HG03354 (cell line): ENCODE results near the gene INKA1.
"Not testable (repeated sequence)": the region's sequence is repeated elsewhere in the genome, so short reads cannot be mapped to it uniquely, and the experiment has no call there.

ENCODE experiments used
- ATAC-seq: cut with Tn5 transposase; IDR thresholded peaks from one replicate; pipeline ENCODE4 v1.9.1; 2021; ENCODE audit warnings: mild to moderate bottlenecking; ENCODE audit not compliant: unreplicated experiment, poor library complexity, severe bottlenecking

Gene INKA1

DNA sequence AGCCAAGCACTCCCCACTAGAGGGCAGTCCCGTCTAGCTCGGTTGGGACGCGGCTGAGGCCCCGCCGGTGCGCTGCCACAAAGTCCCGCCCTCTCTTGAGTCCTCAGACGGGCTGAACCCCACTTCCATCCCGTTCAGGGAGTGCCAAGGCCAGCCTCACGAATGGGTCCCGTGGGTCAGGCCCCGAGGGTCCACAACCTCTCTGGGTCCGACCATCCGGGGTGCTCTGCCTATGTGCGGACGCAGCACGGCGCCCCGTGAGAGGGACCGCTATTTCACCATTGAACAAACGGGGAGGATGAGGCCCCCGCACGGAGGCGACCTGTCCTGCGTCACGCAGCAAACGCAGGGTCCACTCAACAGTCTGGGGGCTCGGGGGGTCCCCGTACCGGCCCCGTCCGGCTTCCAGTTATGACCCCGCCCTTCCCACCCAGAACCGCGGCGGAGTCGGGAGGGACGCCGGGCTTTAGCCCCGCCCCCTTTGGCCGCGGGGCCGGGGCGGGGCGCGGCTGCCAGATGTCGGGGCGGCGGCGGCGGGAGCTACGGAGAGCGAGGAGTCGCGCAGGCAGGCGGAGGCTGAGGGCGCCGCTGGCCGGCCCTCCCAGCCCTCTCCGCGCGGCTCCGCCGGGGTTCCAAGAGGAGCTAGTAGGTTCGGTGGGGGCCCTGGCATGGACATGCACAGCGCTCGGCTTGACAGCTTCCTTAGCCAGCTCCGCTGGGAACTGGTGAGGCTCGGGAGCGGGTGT is at the start of gene INKA1:
Gene INKA1, plus strand, starts transcription at position 543 of the 746 bp plus-strand sequence. Its CDS starts 132 bp downstream, at position 675.
- ATAC-seq = peak; percentile 61

DNA sequence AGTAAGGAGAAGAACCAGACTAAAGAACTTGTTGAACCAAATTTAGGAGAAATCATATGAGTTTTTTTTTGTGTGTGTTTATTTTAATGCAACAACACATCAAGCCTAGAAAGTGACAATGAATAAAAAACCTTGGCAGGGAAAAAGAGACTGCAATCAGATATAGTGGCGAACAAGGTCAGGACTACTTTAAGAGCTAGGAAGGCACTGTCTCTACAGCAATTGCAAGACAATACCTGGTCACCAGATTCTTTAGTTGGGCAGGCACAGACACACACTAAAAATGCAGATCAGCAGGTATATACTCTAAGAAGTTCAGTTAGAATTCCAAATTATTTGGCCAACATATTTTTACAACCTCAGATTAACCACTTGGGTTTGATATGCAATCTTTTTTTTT is 48.5 kb upstream of the INKA1 start:
- ATAC-seq = no peak

DNA sequence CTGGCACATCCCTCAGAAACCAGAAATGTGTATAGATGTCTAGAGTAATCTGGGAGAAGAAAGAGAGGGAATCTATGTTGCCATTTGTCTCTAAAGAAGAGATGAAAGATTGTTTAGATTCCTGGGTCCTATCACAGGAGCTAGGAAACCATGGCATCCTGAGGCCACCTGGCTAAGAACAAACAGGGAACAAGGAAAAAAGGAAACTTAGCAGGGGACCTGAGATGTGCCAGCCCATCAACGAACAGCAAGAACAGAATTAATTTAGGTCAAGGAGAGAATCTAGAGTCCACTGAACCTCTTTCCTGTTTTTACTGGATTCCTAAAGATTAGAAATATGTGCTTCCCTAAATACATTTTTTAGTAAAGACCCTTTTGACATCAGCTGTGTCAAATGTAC is 47.0 kb upstream of the INKA1 start:
- no peak for ATAC-seq

DNA sequence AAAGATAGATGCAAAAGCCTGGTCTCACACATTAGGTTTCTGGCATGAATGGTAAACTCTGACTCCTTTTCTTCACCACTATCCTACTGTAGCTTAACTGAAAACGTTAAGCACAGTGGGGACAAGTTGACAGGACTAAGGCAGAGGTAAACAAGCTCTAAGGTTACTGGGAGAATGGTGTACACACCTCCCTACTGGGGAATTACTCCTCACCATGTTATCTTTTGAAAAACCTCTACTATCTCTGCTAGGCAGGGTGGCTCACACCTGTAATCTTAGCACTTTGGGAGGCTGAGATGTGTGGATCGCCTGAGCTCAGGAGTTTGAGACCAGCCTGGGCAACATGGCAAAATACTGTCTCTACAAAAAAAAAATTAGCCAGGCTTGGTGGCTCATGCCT is 45.9 kb upstream of the INKA1 start:
- no peak for ATAC-seq

DNA sequence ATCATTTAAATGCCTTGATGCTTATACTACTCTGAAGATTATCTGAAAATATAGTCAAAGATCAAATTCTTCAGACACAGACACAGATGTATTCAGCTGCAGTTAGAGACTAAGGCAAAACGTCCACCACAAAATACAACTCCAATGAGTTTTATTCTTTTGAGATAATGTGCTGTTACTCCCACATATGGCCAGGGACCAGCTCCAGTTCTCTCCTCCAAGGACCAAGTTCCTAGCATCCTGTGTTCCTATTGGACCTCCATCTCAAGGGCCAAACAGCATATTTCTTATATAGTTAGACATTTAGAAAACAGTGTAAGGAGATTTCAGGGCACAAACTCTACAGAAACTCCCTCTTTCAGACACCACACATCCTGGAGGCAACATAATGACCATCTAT is 43.8 kb upstream of the INKA1 start:
- no peak for ATAC-seq

DNA sequence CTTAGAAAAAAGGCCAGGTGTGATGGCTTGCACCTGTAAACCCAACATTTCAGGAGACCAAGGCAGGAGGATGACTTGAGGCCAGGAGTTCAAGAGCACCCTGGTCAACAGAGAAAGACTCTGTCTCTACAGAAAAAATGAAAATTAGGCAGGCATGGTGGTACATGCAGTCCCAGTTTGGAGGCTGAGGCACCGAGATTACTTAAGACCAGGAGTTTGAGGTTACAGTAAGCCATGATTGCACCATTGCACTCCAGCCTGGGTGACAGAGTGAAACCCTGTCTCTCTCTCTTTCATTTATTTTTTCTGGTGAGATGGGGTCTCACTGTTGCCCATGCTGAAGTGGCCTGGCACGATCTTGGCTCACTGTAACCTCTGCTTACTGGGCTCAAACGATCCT is 41.4 kb upstream of the INKA1 start:
- ATAC-seq = no peak

DNA sequence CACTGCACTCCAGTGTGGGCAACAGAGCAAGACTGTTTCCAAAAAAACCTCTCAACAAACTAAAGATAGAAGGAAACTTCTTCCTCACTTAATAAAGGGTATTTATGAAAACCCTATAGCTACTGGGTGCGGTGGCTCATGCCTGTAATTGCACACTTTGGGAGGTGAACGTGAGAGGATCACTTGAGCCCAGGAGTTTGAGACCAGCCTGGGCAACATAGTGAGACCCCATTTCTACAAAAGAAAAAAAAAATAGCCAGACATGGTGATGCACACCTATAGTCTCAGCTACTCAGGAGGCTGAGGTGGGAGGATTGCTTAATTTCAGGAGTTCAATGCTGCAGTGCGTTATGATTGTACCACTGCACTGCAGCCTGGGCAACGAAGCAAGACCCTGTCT is 39.1 kb upstream of the INKA1 start:
- no peak for ATAC-seq

DNA sequence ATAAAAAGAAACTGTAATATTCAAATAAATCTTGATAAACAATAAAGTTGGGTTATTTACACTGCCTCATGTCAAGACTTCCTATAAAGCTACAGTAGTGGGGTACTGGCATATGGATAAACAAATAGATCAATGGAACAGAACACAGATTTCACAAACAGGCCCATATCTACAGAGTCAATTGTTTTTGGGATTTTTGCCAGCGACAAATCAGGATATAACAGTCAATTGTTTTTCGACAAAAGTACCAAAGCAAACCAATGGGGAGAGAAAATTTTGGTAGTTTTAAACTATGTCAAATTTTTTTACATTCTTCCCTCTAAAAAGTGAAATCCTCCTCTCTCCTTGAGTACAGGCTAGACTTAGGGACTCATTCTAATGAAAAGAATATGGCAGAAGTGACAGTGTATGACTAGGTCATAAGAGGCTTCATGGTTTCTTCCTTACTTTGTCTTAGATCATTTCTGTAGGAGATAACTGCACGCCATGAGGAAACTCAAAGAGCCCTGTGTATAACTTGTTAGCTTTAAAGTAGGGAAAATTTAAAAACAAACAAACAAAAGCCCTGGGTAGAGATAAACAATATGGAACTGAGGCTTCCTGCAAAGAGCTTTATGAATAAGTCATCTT is 33.7 kb upstream of the INKA1 start:
- no peak for ATAC-seq

DNA sequence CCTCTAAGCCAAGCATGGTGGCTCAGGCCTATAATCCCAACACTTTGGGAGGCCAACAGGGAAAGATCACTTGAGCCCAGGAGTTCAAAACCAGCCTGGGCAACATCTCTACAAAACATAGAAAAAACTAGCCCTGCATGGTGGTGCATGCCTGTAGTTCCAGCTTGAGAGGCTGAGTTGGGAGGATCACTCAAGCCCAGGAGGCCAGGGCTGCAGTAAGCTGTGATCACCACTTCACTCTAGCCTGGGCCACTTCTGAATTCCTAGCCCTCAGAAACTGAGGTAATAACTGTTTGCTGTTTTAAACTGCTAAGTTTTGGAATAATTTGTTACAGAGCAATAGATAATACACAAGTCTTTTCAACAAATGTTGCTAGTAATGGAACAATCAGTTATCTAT is 33.1 kb upstream of the INKA1 start:
- no peak for ATAC-seq

DNA sequence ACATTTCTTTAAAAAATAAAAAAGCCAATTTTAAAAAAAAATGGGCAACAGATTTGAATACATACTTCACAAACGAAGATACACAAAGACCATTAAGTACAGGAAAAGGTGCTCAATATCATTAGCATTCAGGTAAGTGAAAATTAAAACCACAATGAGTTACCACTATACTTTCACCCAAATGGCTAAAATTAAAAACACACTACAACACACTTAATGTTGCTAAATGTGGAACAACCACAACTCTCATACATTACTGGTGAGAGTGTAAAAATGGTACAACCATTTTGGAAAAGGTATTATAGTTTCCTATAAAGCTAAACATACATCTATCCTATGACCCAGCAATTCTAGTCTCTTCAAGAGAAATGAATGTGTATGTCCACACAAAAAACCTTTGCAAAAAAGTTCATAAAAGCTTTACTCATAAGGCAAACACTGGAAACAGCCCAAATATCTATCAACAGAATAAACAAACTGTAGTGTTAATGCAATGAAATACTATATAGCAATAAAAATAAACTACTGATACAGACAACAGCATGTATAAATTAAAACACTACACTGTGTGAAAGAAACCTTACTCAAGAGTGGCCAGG is 31.6 kb upstream of the INKA1 start:
- ATAC-seq = no peak

DNA sequence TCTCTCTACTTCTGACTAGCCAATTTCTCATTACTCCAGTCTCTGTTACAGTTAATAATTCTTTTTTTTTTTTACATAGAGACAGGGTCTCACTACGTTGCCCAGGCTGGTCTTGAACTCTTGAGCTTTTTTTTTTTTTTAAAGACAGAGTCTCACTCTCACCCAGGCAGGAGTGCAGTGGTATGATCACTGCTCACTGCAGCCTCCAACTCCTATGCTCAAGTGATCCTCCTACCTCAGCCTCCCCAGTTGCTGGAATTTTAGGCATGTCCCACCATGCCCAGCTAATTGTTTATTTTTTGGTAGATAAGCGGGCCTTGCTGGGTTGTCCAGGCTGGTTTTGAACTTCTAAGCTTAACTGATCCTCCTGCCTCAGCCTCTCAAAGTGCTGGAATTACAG is 30.4 kb upstream of the INKA1 start:
- no peak for ATAC-seq

DNA sequence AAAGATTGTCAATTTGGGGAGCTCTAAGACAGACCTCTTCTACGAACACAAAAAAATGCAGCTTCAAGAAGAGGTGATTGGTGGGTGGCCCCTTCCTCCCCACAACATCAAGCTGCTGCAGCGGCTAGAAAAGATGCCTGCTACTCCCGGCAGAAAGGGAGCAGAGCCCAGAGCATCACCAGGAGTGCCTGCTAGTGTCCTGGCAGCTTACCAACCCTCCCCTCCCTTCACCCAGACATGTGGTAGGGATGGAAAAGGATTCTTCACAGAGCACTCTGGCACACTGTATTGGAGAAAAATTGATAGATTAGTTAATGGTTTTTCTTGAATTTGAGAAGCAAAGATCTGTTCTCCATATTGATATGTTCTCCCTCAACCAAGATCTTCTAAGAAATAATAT is 27.5 kb upstream of the INKA1 start:
- ATAC-seq = no peak

DNA sequence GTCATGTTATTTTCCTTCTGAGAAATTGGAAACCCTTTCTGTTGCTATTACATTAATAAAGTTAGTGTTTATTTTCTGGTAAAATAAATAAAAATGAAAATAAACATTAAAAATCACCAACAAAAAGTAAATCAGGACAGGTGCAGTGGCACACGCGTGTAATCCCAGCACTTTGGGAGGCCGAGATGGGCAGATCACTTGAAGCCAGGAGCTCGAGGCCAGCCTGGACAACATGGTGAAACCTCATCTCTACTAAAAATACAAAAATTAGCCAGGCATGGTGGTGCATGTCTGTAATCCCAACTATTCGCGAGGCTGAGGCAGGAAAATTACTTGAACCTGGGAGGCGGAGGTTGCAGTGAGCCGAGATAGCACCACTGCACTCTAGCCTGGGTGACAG is 27.0 kb upstream of the INKA1 start:
- ATAC-seq = not testable (repeated sequence)

DNA sequence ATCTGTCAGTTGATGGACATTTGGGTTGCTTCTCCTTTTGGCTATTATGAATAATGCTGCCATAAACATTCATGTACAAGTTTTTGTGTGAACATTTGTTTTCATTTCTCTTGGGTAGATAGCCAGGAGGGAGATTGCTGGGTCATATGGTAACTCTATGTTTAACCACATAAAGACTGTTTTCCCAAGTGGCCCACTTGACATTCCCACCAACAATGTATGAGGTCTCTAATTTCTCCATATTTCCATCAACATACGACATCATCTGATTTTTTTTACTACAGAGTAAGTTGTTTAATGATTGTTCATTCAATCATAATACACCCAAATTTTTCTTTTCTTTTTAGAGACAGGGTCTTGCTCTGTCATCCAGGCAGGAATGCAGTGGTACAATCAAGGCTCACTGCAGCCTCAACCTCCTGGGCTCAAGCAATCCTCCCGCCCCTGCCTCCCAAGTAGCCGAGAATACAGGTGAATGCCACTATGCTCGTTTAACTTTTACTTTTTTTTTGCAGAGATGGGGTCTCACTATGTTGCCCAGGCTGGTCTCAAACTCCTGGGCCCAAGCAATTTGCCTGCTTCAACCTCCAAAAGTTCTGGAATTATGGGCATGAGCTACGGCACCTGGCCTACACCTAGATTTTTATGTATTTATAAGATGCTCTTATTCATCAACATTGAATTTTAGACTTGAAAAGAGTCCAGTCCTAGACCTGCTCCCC is 23.5 kb upstream of the INKA1 start:
- ATAC-seq = no peak

DNA sequence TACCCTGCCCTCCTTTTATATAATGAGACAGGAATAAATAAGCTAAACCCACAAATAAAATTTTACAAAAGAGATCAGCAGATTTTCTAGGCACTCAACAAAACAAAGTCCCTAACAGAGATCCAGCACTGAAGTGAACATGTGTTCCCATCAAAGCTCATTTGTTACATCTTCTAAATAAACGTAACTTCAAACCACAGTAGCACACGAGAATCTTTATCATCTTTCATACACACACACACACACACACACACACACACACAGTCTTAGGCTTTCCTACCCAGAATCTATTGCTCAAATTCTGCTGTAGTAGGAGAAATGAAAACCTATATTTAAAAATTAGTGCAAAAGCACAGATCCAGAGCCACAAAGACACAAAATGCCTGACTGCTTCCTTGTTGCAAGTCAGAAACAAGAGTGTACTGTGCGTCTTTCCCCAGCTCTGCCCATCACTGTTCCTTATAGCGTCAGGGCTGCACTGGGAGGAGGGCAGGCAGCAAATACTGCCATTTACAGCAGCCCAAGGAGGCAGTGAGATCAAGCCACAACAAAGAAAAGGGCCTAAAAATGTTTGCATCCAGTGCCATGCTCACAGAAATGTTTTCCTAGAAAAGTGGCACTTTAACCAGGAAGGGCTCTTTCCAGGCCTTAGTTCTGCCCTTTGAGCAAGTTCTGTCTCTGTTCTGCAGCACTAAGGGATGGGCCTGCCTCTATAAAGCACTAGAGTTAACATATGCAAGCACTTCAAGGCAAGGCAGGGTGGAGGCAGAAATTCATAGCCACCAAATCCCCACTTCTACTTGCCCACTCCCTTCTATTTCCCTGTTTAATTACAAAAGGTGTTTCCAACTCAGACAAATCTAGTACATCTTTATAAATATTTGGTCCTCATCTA is 22.7 kb upstream of the INKA1 start:
- ATAC-seq = no peak

DNA sequence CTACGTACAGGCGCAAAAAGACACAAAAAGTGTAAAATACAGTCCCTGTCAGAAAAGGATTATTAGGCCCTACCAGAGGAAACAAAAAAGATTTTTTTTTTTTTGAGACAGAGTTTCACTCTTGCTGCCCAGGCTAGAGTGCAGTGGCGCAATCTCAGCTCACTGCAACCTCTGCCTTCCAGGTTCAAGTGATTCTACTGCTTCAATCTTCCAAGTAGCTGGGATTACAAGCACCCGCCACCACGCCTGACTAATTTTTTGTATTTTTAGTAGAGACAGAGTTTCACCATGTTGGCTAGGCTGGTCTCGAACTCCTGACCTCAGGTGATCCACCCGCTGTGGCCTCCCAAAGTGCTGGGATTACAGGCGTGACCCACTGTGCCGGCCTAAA is 22.1 kb upstream of the INKA1 start:
- ATAC-seq = not testable (repeated sequence)

DNA sequence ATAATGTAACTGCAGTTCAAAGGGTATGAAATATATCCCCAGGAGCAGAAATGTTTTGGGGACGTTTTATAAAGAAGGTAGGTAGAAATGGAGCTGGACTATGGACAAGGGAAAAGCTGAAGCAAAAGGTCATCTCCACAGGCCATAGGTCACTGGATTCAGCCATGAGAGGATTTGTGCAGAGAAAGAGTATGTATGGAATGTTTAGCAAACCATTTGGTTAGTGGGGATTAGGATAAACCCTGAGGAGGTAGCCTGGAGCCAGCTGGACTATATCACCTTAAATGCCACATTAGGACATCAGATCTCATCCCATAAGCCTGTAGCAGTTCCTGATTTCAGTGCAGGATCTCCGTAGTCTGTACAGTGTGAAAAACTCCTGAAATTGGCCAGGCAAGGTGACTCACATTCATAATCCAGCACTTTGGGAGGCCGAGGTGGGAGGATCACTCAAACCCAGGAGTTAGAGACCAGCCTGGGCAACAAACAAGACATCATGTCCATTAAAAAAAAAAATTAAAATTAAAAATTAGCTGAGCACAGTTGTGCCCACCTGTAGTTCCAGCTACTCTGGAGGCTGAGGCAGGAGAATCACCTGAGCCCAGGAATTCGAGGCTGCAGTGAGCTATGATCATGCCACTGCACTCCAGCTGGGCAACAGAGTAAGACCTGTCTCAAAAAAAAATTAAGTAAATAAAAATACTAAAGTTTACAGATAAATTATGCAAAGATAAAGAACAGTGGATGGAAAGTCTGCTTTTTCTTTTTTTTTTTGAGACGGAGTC is 21.5 kb upstream of the INKA1 start:
- no peak for ATAC-seq

DNA sequence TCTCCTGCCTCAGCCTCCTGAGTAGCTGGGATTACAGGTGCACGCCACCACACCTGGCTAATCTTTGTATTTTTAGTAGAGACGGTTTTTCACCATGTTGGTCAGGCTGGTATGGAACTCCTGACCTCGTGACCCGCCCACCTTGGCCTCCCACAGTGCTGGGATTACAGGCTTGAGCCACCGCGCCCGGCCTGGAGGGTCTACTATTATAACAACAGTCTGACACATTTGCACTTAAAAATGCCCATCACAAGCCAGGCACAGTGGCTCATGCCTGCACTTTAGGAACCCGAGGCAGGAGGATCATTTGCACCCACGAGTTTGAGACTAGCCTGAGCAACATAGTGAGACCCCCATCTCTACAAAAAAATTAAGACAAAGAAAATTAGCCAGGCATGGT is 20.8 kb upstream of the INKA1 start:
- not testable (repeated sequence) for ATAC-seq
